ENCODE results near the gene FOXP3.

The FOXP3 gene

DNA sequence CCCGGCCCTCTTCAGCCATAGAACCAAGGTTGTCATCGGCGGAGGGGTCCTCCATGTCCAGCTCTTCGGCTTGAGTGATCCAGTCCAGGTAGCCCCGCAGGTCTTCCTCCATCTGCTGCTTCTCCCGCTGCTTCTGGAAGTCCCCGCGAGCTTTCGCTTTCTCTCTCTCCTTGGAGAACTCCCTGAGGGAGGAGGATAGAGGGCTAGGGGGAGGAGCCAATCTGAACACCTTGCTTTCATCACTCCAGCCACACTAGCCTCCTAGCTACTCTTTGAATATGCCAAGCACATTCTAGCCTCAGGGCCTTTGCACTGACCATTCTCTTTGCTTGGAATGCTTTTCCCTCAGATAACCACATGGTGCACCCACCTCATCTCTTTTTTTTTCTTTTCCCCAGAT, 37.6 kb downstream of the FOXP3 start:
- no peaks in the 10 kb centered on the region for H3K27me3 ChIP-seq (replicated peaks; ENCODE audit: control insufficient read depth, insufficient read depth, low read length, poor library complexity, severe bottlenecking)

GRCh38 chrX:49225858-49226257, 38.7 kb downstream of the FOXP3 start:
- no peak overlapping the region for H3K27ac ChIP-seq (ENCODE audit: insufficient read depth, low read length, poor library complexity, severe bottlenecking)

More for the DNA sequence above, 37.6 kb downstream of the FOXP3 start:
- H3K27ac ChIP-seq (ENCODE audit: insufficient read depth, low read length, poor library complexity, severe bottlenecking): no peak overlapping the region
- H3K4me1 ChIP-seq (ENCODE audit: control insufficient read depth, insufficient read depth, low read length, poor library complexity, severe bottlenecking): peaks cover 3% of the 10 kb centered on the region
- no peak overlapping the region for H3K4me3 ChIP-seq (ENCODE audit: insufficient read depth, low read depth, low read length, poor library complexity, severe bottlenecking)
- DNase-seq: no peak
- H3K36me3 ChIP-seq (ENCODE audit: control insufficient read depth, insufficient read depth, low read length): no peaks in the 10 kb centered on the region
- H3K9me3 ChIP-seq (ENCODE audit: control insufficient read depth, low read length): no peaks in the 10 kb centered on the region

DNA sequence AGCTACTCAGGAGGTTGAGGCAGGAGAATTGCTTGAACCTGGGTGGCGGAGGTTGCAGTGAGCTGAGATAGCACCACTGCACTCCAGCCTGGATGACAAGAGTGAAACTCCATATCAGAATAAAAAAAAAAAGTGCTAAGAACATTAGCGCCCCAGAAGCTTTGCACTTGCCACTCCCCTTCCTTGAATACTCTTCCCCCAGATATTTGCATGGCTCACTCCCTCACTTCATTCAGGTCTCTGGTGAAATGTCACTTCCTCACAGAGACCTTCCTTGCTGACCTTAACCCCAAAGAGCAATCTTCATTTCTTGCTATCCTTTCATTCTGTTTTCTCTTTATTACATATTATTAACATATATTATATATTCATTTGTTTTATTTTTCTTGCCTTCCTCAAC, 42.6 kb downstream of the FOXP3 start:
- Histone ChIP-seq H3K36me3 (ENCODE audit: control insufficient read depth, insufficient read depth, low read length) (no peaks in the 10 kb centered on the region), H3K4me1 (ENCODE audit: control insufficient read depth, insufficient read depth, low read length, poor library complexity, severe bottlenecking) (no peaks in the 10 kb centered on the region), H3K4me3 (ENCODE audit: insufficient read depth, low read depth, low read length, poor library complexity, severe bottlenecking) (no peak overlapping the region), H3K9me3 (ENCODE audit: control insufficient read depth, low read length) (no peaks in the 10 kb centered on the region), H3K27me3 (replicated peaks; ENCODE audit: control insufficient read depth, insufficient read depth, low read length, poor library complexity, severe bottlenecking) (no peaks in the 10 kb centered on the region), H3K27ac (ENCODE audit: insufficient read depth, low read length, poor library complexity, severe bottlenecking) (no peak overlapping the region)
- DNase-seq: no peak

More at GRCh38 chrX:49225858-49226257, 38.7 kb downstream of the FOXP3 start:
- Histone ChIP-seq H3K27me3 (replicated peaks; ENCODE audit: control insufficient read depth, insufficient read depth, low read length, poor library complexity, severe bottlenecking) (no peaks in the 10 kb centered on the region), H3K4me3 (ENCODE audit: insufficient read depth, low read depth, low read length, poor library complexity, severe bottlenecking) (no peak overlapping the region), H3K9me3 (ENCODE audit: control insufficient read depth, low read length) (no peaks in the 10 kb centered on the region), H3K4me1 (ENCODE audit: control insufficient read depth, insufficient read depth, low read length, poor library complexity, severe bottlenecking) (peaks cover 3% of the 10 kb centered on the region), H3K36me3 (ENCODE audit: control insufficient read depth, insufficient read depth, low read length) (no peaks in the 10 kb centered on the region)
- no peak for DNase-seq

DNA sequence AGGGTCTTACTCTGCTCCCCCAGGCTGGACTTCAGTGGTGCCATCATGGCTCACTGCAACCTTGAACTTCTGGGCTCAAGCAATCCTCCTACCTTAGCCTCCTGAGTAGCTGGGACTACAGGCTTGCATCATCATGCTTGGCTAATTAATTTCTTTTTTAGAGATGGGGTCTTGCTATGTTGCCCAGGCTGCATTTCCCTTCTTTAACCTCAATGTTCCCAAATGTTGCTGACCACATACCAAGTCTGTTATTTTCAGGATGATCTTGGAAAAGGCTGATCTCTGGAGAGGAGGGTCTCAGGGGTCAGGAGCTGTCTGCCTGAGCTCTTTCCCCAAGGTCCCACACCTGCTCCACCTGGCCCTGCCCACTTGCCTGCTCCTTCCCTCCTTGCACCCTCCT, 44.4 kb downstream of the FOXP3 start:
- Histone ChIP-seq H3K27ac (ENCODE audit: insufficient read depth, low read length, poor library complexity, severe bottlenecking) (no peak overlapping the region), H3K4me1 (ENCODE audit: control insufficient read depth, insufficient read depth, low read length, poor library complexity, severe bottlenecking) (no peaks in the 10 kb centered on the region), H3K4me3 (ENCODE audit: insufficient read depth, low read depth, low read length, poor library complexity, severe bottlenecking) (no peak overlapping the region)

GRCh38 chrX:49214996-49215526, 49.4 kb downstream of the FOXP3 start:
- H3K4me3 ChIP-seq (ENCODE audit: insufficient read depth, low read depth, low read length, poor library complexity, severe bottlenecking): no peak overlapping the region
- DNase-seq: no peak
- H3K36me3 ChIP-seq (ENCODE audit: control insufficient read depth, insufficient read depth, low read length): no peaks in the 10 kb centered on the region
- H3K27me3 ChIP-seq (replicated peaks; ENCODE audit: control insufficient read depth, insufficient read depth, low read length, poor library complexity, severe bottlenecking): no peaks in the 10 kb centered on the region
- no peak overlapping the region for H3K27ac ChIP-seq (ENCODE audit: insufficient read depth, low read length, poor library complexity, severe bottlenecking)
- H3K4me1 ChIP-seq (ENCODE audit: control insufficient read depth, insufficient read depth, low read length, poor library complexity, severe bottlenecking): no peaks in the 10 kb centered on the region
- H3K9me3 ChIP-seq (ENCODE audit: control insufficient read depth, low read length): no peaks in the 10 kb centered on the region

More for the DNA sequence above, 44.4 kb downstream of the FOXP3 start:
- no peak for DNase-seq
- Histone ChIP-seq H3K36me3 (ENCODE audit: control insufficient read depth, insufficient read depth, low read length) (no peaks in the 10 kb centered on the region), H3K27me3 (replicated peaks; ENCODE audit: control insufficient read depth, insufficient read depth, low read length, poor library complexity, severe bottlenecking) (no peaks in the 10 kb centered on the region), H3K9me3 (ENCODE audit: control insufficient read depth, low read length) (no peaks in the 10 kb centered on the region)

DNA sequence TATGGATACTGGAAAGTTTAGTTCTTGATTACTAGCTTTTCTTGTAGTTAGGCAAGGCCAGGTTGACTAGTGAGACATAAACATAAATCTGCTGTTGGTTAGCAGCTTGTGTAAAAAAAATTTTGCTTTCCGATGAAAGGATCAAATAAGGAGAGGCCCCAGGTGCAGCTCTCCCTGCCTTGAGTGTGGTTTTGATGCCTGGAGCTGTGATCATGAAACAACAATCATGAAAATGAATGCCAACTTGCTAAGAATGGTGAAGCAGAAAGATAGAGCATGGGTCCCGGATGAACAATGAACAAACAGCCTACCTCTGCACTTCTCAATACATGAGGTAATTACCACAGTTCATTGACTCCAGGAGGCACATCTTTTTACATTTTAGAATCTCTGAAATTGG, 50.1 kb downstream of the FOXP3 start:
- Histone ChIP-seq H3K36me3 (ENCODE audit: control insufficient read depth, insufficient read depth, low read length) (no peaks in the 10 kb centered on the region), H3K27me3 (replicated peaks; ENCODE audit: control insufficient read depth, insufficient read depth, low read length, poor library complexity, severe bottlenecking) (no peaks in the 10 kb centered on the region), H3K9me3 (ENCODE audit: control insufficient read depth, low read length) (no peaks in the 10 kb centered on the region), H3K4me1 (ENCODE audit: control insufficient read depth, insufficient read depth, low read length, poor library complexity, severe bottlenecking) (no peaks in the 10 kb centered on the region), H3K4me3 (ENCODE audit: insufficient read depth, low read depth, low read length, poor library complexity, severe bottlenecking) (no peak overlapping the region), H3K27ac (ENCODE audit: insufficient read depth, low read length, poor library complexity, severe bottlenecking) (no peak overlapping the region)
- DNase-seq: no peak

GRCh38 chrX:49212861-49213260, 51.6 kb downstream of the FOXP3 start:
- H3K4me1 ChIP-seq (ENCODE audit: control insufficient read depth, insufficient read depth, low read length, poor library complexity, severe bottlenecking): no peaks in the 10 kb centered on the region
- H3K9me3 ChIP-seq (ENCODE audit: control insufficient read depth, low read length): no peaks in the 10 kb centered on the region
- H3K27me3 ChIP-seq (replicated peaks; ENCODE audit: control insufficient read depth, insufficient read depth, low read length, poor library complexity, severe bottlenecking): no peaks in the 10 kb centered on the region
- H3K4me3 ChIP-seq (ENCODE audit: insufficient read depth, low read depth, low read length, poor library complexity, severe bottlenecking): no peak overlapping the region
- H3K27ac ChIP-seq (ENCODE audit: insufficient read depth, low read length, poor library complexity, severe bottlenecking): no peak overlapping the region
- DNase-seq: no peak
- H3K36me3 ChIP-seq (ENCODE audit: control insufficient read depth, insufficient read depth, low read length): no peaks in the 10 kb centered on the region

DNA sequence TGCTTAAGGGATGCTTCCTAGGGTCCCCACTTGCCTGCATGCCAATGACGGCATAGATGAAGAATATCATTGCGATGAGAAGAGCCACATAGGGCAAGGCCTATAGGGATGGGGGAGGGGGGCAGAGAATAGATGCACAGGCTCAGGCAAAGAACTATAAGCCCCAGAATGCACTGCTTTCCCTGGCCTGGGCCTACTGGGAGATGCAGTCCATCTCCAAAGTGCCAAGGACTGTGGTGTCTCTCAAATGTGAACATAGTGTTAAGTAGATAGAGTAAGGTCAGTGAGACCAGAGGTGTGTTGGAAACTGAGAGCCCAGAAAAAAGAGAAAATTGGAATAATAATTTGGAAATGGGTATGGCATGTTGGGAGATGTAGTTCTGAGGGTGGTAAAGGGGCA, 52.3 kb downstream of the FOXP3 start:
- DNase-seq: no peak
- Histone ChIP-seq H3K4me3 (ENCODE audit: insufficient read depth, low read depth, low read length, poor library complexity, severe bottlenecking) (no peak overlapping the region), H3K9me3 (ENCODE audit: control insufficient read depth, low read length) (no peaks in the 10 kb centered on the region), H3K27ac (ENCODE audit: insufficient read depth, low read length, poor library complexity, severe bottlenecking) (no peak overlapping the region), H3K27me3 (replicated peaks; ENCODE audit: control insufficient read depth, insufficient read depth, low read length, poor library complexity, severe bottlenecking) (no peaks in the 10 kb centered on the region), H3K36me3 (ENCODE audit: control insufficient read depth, insufficient read depth, low read length) (no peaks in the 10 kb centered on the region), H3K4me1 (ENCODE audit: control insufficient read depth, insufficient read depth, low read length, poor library complexity, severe bottlenecking) (no peaks in the 10 kb centered on the region)

- Histone ChIP-seq H3K27me3 (replicated peaks; ENCODE audit: control insufficient read depth, insufficient read depth, low read length, poor library complexity, severe bottlenecking) (no peaks in the 10 kb centered on the region), H3K9me3 (ENCODE audit: control insufficient read depth, low read length) (no peaks in the 10 kb centered on the region), H3K27ac (ENCODE audit: insufficient read depth, low read length, poor library complexity, severe bottlenecking) (no peak overlapping the region), H3K36me3 (ENCODE audit: control insufficient read depth, insufficient read depth, low read length) (no peaks in the 10 kb centered on the region), H3K4me1 (ENCODE audit: control insufficient read depth, insufficient read depth, low read length, poor library complexity, severe bottlenecking) (no peaks in the 10 kb centered on the region), H3K4me3 (ENCODE audit: insufficient read depth, low read depth, low read length, poor library complexity, severe bottlenecking) (no peak overlapping the region)
- DNase-seq: no peak
These were observed 53.4 kb downstream of the FOXP3 start for GRCh38 chrX:49211074-49211473.

GRCh38 chrX:49210406-49210805, 54.1 kb downstream of the FOXP3 start:
- Histone ChIP-seq H3K27me3 (replicated peaks; ENCODE audit: control insufficient read depth, insufficient read depth, low read length, poor library complexity, severe bottlenecking) (no peaks in the 10 kb centered on the region), H3K4me1 (ENCODE audit: control insufficient read depth, insufficient read depth, low read length, poor library complexity, severe bottlenecking) (no peaks in the 10 kb centered on the region), H3K9me3 (ENCODE audit: control insufficient read depth, low read length) (no peaks in the 10 kb centered on the region), H3K27ac (ENCODE audit: insufficient read depth, low read length, poor library complexity, severe bottlenecking) (no peak overlapping the region), H3K36me3 (ENCODE audit: control insufficient read depth, insufficient read depth, low read length) (no peaks in the 10 kb centered on the region), H3K4me3 (ENCODE audit: insufficient read depth, low read depth, low read length, poor library complexity, severe bottlenecking) (no peak overlapping the region)
- no peak for DNase-seq
